CD14-positive monocyte (primary cell): ENCODE results near the gene SPRED2. TPM values are rescaled to one million over a fixed set of nuclear protein-coding genes. Genes with fewer than 3 reads are reported as not detected.

Source experiments
- DNase-seq, 3 donors: peaks; one replicate each; pipeline ENCODE4 v3.0.0-alpha.2; 2011 to 2022
- H2AFZ ChIP-seq: 2 replicates; pipeline ENCODE4 v1.6.0; 2012; ENCODE audit warnings: mild to moderate bottlenecking, low read depth, low read length, inconsistent platforms; ENCODE audit not compliant: insufficient read depth, poor library complexity, severe bottlenecking
- H3K27ac ChIP-seq, 2 donors: 1 replicate in 1 of 2; 2 replicates in 1 of 2; pipeline ENCODE4 v1.5.1; 2012 to 2013; ENCODE audit warnings: low read length in 2 of 2, control low read depth in 1 of 2, inconsistent platforms in 1 of 2, low read depth in 1 of 2, mild to moderate bottlenecking in 1 of 2
- H3K27me3 ChIP-seq, 2 donors: one replicate each; pipeline versions ENCODE4 v1.6.0 to v1.6.1; 2011 to 2013; ENCODE audit warnings: low read length in 2 of 2; ENCODE audit not compliant: control insufficient read depth in 2 of 2, insufficient read depth in 2 of 2
- H3K36me3 ChIP-seq, 2 donors: replicated peaks in 1 of 2; 1 replicate in 1 of 2; 2 replicates in 1 of 2; pipeline versions ENCODE4 v1.5.1 to v1.6.1; 2012 to 2013; ENCODE audit warnings: low read length in 2 of 2, control low read depth in 1 of 2, inconsistent platforms in 1 of 2, mild to moderate bottlenecking in 1 of 2; ENCODE audit not compliant: insufficient read depth in 2 of 2, control insufficient read depth in 1 of 2
- H3K4me1 ChIP-seq, 2 donors: 1 replicate in 1 of 2; 2 replicates in 1 of 2; pipeline versions ENCODE4 v1.5.1 to v1.6.1; 2012 to 2013; ENCODE audit warnings: low read length in 2 of 2, control low read depth in 1 of 2, inconsistent platforms in 1 of 2, mild to moderate bottlenecking in 1 of 2, moderate library complexity in 1 of 2; ENCODE audit not compliant: insufficient read depth in 2 of 2, control insufficient read depth in 1 of 2
- H3K4me2 ChIP-seq: replicated peaks from 2 replicates; pipeline ENCODE3; 2012; ENCODE audit warnings: low read length, moderate library complexity, mild to moderate bottlenecking; ENCODE audit not compliant: poor library complexity, severe bottlenecking; ENCODE audit errors: extremely low read depth
- H3K4me3 ChIP-seq, 3 experiments: fragments of 200-600 bp in 1 of 3; sonication (generic) in 1 of 3; replicated peaks in 1 of 3; 1 replicate in 2 of 3; 2 replicates in 1 of 3; pipeline ENCODE4 v1.5.1; 2011 to 2013; ENCODE audit warnings: low read length in 3 of 3, mild to moderate bottlenecking in 3 of 3, control low read depth in 2 of 3, low read depth in 2 of 3, inconsistent platforms in 1 of 3, moderate library complexity in 1 of 3
- H3K79me2 ChIP-seq: 2 replicates; pipeline ENCODE4 v1.6.0; 2012; ENCODE audit warnings: mild to moderate bottlenecking, control low read depth, inconsistent platforms, low read length, moderate library complexity; ENCODE audit not compliant: insufficient read depth
- H3K9ac ChIP-seq: 2 replicates; pipeline ENCODE4 v1.6.0; 2017; ENCODE audit warnings: low read length, mild to moderate bottlenecking; ENCODE audit not compliant: insufficient read depth, poor library complexity, severe bottlenecking
- H3K9me3 ChIP-seq, 2 donors: replicated peaks in 1 of 2; 1 replicate in 1 of 2; 2 replicates in 1 of 2; pipeline versions ENCODE4 v1.5.1 to v1.6.1; 2012 to 2013; ENCODE audit warnings: low read length in 2 of 2, control low read depth in 1 of 2; ENCODE audit not compliant: control insufficient read depth in 1 of 2, insufficient read depth in 1 of 2
- H4K20me1 ChIP-seq: 2 replicates; pipeline ENCODE4 v1.6.0; 2012; ENCODE audit warnings: mild to moderate bottlenecking, low read length, control low read depth, moderate library complexity; ENCODE audit not compliant: insufficient read depth
- H3K27ac Mint-ChIP-seq, 7 donors: one replicate each; pipeline ENCODE4 v1.8.0; 2020; ENCODE audit warnings: mild to moderate bottlenecking in 7 of 7, mixed read lengths in 7 of 7, moderate library complexity in 6 of 7, inconsistent platforms in 2 of 7
- H3K27me3 Mint-ChIP-seq, 3 donors: one replicate each; pipeline ENCODE4 v1.8.0; 2021 to 2022; ENCODE audit warnings: low read depth in 3 of 3, mild to moderate bottlenecking in 3 of 3, mixed read lengths in 3 of 3, moderate library complexity in 3 of 3, inconsistent platforms in 1 of 3
- H3K36me3 Mint-ChIP-seq, 2 donors: one replicate each; pipeline ENCODE4 v1.8.0; 2020; ENCODE audit warnings: mixed read lengths in 2 of 2, inconsistent platforms in 1 of 2, mild to moderate bottlenecking in 1 of 2
- H3K4me1 Mint-ChIP-seq: one replicate; pipeline ENCODE4 v1.8.0; 2020; ENCODE audit warnings: mild to moderate bottlenecking, mixed read lengths
- H3K4me3 Mint-ChIP-seq, 2 donors: one replicate each; pipeline ENCODE4 v1.8.0; 2020; ENCODE audit warnings: mild to moderate bottlenecking in 2 of 2, mixed read lengths in 2 of 2, moderate library complexity in 1 of 2
- H3K9me3 Mint-ChIP-seq, 7 donors: one replicate each; pipeline ENCODE4 v1.8.0; 2020 to 2022; ENCODE audit warnings: mixed read lengths in 7 of 7, mild to moderate bottlenecking in 6 of 7, moderate library complexity in 6 of 7, inconsistent platforms in 2 of 7
- CTCF ChIP-seq: fragments of 200-600 bp; IDR thresholded peaks from one replicate; pipeline ENCODE4 v1.8.0; 2022; ENCODE audit warnings: antibody characterized with exemption, mild to moderate bottlenecking
- WGBS: methylation state at CpG from one replicate; pipeline ENCODE4 v1.1.5; 2013; ENCODE audit warnings: missing lambda C conversion rate; ENCODE audit not compliant: insufficient coverage; 5-methylcytosine and 5-hydroxymethylcytosine counted together
- intact Hi-C, 2 donors: fragments of 100-400 bp; cut with micrococcal nuclease; formaldehyde crosslinking; loops; one replicate each; pipeline versions ENCODE4 v1.15.0 to v1.15.1; 2023
- polyA plus RNA-seq, 3 donors: library from polyadenylated mRNA; depleted of rRNA in 1 of 3; unstranded in 2 of 3; stranded (reverse) in 1 of 3; fragments of 300-500 nt in 2 of 3; fragments of >200 nt in 1 of 3; fragmentation: Illumina TruSeq in 2 of 3; gene quantifications; 1 replicate in 2 of 3; 2 replicates in 1 of 3; pipeline ENCODE4 v1.2.3, GENCODE V29; 2012 to 2021

The SPRED2 gene
- polyA plus RNA-seq, 3 donors: 0.20 to 2.0 (median 0.33) TPM

GRCh38 chr2:65402323-65402722 lies 30.1 kb downstream of the SPRED2 start:
- H3K4me1 ChIP-seq: peaks cover 19 to 22% of the 10 kb centered on the region in 2 donors
- Mint-ChIP-seq H3K4me1 (peaks cover 30% of the 10 kb centered on the region), H3K36me3 (no peaks in the 10 kb centered on the region), H3K9me3 (peaks cover 0 to 1% (median 0%) of the 10 kb centered on the region in 7 donors), H3K27ac (peak overlapping the region in 2 of 7 donors; percentile 55 to 73), H3K4me3 (peak overlapping the region in 1 of 2 donors; percentile 65), H3K27me3 (peaks cover 0 to 2% (median 1%) of the 10 kb centered on the region in 3 donors)
- H2AFZ ChIP-seq: no peak overlapping the region
- H3K4me3 ChIP-seq: no peak overlapping the region
- H3K27ac ChIP-seq: no peak overlapping the region
- WGBS: 67% methylated on average over 1 of the region's 2 CpGs
- H3K79me2 ChIP-seq: peaks cover 5% of the 10 kb centered on the region
- no peaks in the 10 kb centered on the region for H3K9me3 ChIP-seq
- H3K9ac ChIP-seq: no peak overlapping the region
- no peaks in the 10 kb centered on the region for H4K20me1 ChIP-seq
- no peaks in the 10 kb centered on the region for H3K36me3 ChIP-seq
- no peak for TF ChIP-seq CTCF
- intact Hi-C loops: no loop called here
- H3K27me3 ChIP-seq: no peaks in the 10 kb centered on the region
- DNase-seq: no peak
- peak overlapping the region; percentile 7 for H3K4me2 ChIP-seq

- Mint-ChIP-seq H3K9me3 (peaks cover 0 to 2% (median 0%) of the 10 kb centered on the region in 7 donors), H3K27me3 (peaks cover 0 to 2% (median 1%) of the 10 kb centered on the region in 3 donors), H3K4me1 (peaks cover 28% of the 10 kb centered on the region), H3K4me3 (no peak overlapping the region), H3K36me3 (peaks cover 0 to 2% of the 10 kb centered on the region in 2 donors), H3K27ac (peak overlapping the region in 1 of 7 donors; percentile 11)
- Histone ChIP-seq H3K27ac (no peak overlapping the region), H4K20me1 (no peaks in the 10 kb centered on the region), H2AFZ (no peak overlapping the region), H3K27me3 (no peaks in the 10 kb centered on the region), H3K36me3 (no peaks in the 10 kb centered on the region), H3K4me3 (no peak overlapping the region), H3K4me1 (peaks cover 7 to 8% of the 10 kb centered on the region in 2 donors), H3K9me3 (no peaks in the 10 kb centered on the region), H3K79me2 (peaks cover 2% of the 10 kb centered on the region), H3K9ac (no peak overlapping the region), H3K4me2 (no peak overlapping the region)
- no CpG with 5 or more reads among the region's 2 CpGs for WGBS
- TF ChIP-seq CTCF: no peak
- intact Hi-C loops: no loop called here
- DNase-seq: no peak
Observed at GRCh38 chr2:65397122-65397521, 35.3 kb downstream of the SPRED2 start.
